WTC11 (cell line): ENCODE results near the gene GSC2. TPM values are rescaled to one million over a fixed set of nuclear protein-coding genes. Genes with fewer than 3 reads are reported as not detected.

Experiments
- ATAC-seq: fragments of 200-7000 bp; cut with Tn5 transposase; 2 replicates; pipeline ENCODE4 v1.10.0; 2021; ENCODE audit warnings: mild to moderate bottlenecking, moderate library complexity
- CTCF ChIA-PET: fragments of 300-600 bp; sonication (Branson Sonifier 250); formaldehyde crosslinking; loops from one replicate; lab custom pipeline; 2021; ENCODE audit warnings: antibody characterized with exemption; lab: Charles Lee
- POLR2A ChIA-PET: fragments of 350-600 bp; sonication (Branson Sonifier 250); formaldehyde crosslinking; loops from one replicate; lab custom pipeline; 2021; ENCODE audit warnings: antibody characterized with exemption; lab: Charles Lee
- DNase-seq: peaks from one replicate; pipeline ENCODE4 v3.0.0; 2021; ENCODE audit warnings: low spot score
- H3K27ac Mint-ChIP-seq: 2 replicates; pipeline ENCODE4 v1.8.0; 2021; ENCODE audit warnings: mixed read lengths
- H3K27me3 Mint-ChIP-seq: 2 replicates; pipeline ENCODE4 v1.8.0; 2021; ENCODE audit warnings: low read depth, mild to moderate bottlenecking, moderate library complexity, mixed read lengths
- H3K36me3 Mint-ChIP-seq: 2 replicates; pipeline ENCODE4 v1.8.0; 2021; ENCODE audit warnings: mixed read lengths
- H3K4me1 Mint-ChIP-seq: 2 replicates; pipeline ENCODE4 v1.8.0; 2022; ENCODE audit warnings: mixed read lengths
- H3K4me3 Mint-ChIP-seq: 2 replicates; pipeline ENCODE4 v1.8.0; 2021; ENCODE audit warnings: mild to moderate bottlenecking, moderate library complexity, mixed read lengths
- H3K9me3 Mint-ChIP-seq: 2 replicates; pipeline ENCODE4 v1.8.0; 2021; ENCODE audit warnings: mixed read lengths
- HMGA2 ChIP-seq: fragments of 250-450 bp; sonication (Bioruptor Pico); IDR thresholded peaks from 2 replicates; pipeline ENCODE4 v1.4.0; 2021; ENCODE audit warnings: mild to moderate bottlenecking, moderate library complexity
- NFE2L1 ChIP-seq: sonication (generic); formaldehyde crosslinking; IDR thresholded peaks from 2 replicates; pipeline ENCODE4 v1.8.1; 2023; ENCODE audit warnings: missing genetic modification reagents
- NR2C2 ChIP-seq: sonication (generic); formaldehyde crosslinking; IDR thresholded peaks from 2 replicates; pipeline ENCODE4 v1.8.0; 2022; ENCODE audit warnings: mild to moderate bottlenecking, missing genetic modification reagents
- RELA ChIP-seq: sonication (generic); formaldehyde crosslinking; IDR thresholded peaks from 2 replicates; pipeline ENCODE4 v1.8.1; 2022; ENCODE audit warnings: missing genetic modification reagents, mild to moderate bottlenecking, borderline replicate concordance
- RORB ChIP-seq: fragments of 250-450 bp; sonication (Bioruptor Pico); IDR thresholded peaks from 2 replicates; pipeline ENCODE4 v1.9.0; 2021; ENCODE audit warnings: mild to moderate bottlenecking
- SOX15 ChIP-seq: fragments of 250-450 bp; sonication (Bioruptor Pico); IDR thresholded peaks from 2 replicates; pipeline ENCODE4 v1.9.0; 2021; ENCODE audit warnings: mild to moderate bottlenecking
- SP1 ChIP-seq: sonication (generic); formaldehyde crosslinking; conservative IDR thresholded peaks from 2 replicates; pipeline ENCODE4 v1.8.1; 2022; ENCODE audit warnings: missing genetic modification reagents
- ZBTB21 ChIP-seq: sonication (generic); formaldehyde crosslinking; IDR thresholded peaks from 2 replicates; pipeline ENCODE4 v1.8.1; 2023; ENCODE audit warnings: mild to moderate bottlenecking, missing genetic modification reagents, borderline replicate concordance
- ZNF232 ChIP-seq: sonication (generic); formaldehyde crosslinking; IDR thresholded peaks from 2 replicates; pipeline ENCODE4 v1.8.0; 2022; ENCODE audit warnings: mild to moderate bottlenecking, missing genetic modification reagents
- total RNA-seq: library from RNA; stranded (reverse); gene quantifications from 3 replicates; pipeline ENCODE4 v1.2.3, GENCODE V29; 2021
- TF ChIP-seq, protein P1 (sequence below): sonication (generic); formaldehyde crosslinking; IDR thresholded peaks from 2 replicates; pipeline ENCODE4 v1.8.1; 2023; ENCODE audit warnings: mild to moderate bottlenecking, missing genetic modification reagents, moderate library complexity
- TF ChIP-seq, protein P2 (sequence below): sonication (generic); formaldehyde crosslinking; conservative IDR thresholded peaks from 2 replicates; pipeline ENCODE4 v1.8.1; 2022; ENCODE audit warnings: mild to moderate bottlenecking, missing genetic modification reagents
- TF ChIP-seq, protein P3 (sequence below): fragments of 250-450 bp; sonication (Bioruptor Pico); IDR thresholded peaks from 2 replicates; pipeline ENCODE4 v2.1.2; 2022; ENCODE audit warnings: mild to moderate bottlenecking, moderate library complexity
- TF ChIP-seq, protein P4 (sequence below): sonication (generic); formaldehyde crosslinking; IDR thresholded peaks from 2 replicates; pipeline ENCODE4 v1.8.0; 2022; ENCODE audit warnings: mild to moderate bottlenecking, missing genetic modification reagents
- TF ChIP-seq, protein P5 (sequence below): sonication (generic); formaldehyde crosslinking; IDR thresholded peaks from 2 replicates; pipeline ENCODE4 v1.8.0; 2022; ENCODE audit warnings: mild to moderate bottlenecking, missing genetic modification reagents
- TF ChIP-seq, protein P6 (sequence below): sonication (generic); formaldehyde crosslinking; IDR thresholded peaks from 2 replicates; pipeline ENCODE4 v1.8.0; 2022; ENCODE audit warnings: missing genetic modification reagents
- TF ChIP-seq, protein P7 (sequence below): sonication (generic); formaldehyde crosslinking; IDR thresholded peaks from 2 replicates; pipeline ENCODE4 v1.8.0; 2023; ENCODE audit warnings: mild to moderate bottlenecking, missing genetic modification reagents
- TF ChIP-seq, protein P8 (sequence below): fragments of 200-600 bp; IDR thresholded peaks from 2 replicates; pipeline ENCODE4 v1.8.0; 2022; ENCODE audit warnings: antibody characterized with exemption
- TF ChIP-seq, protein P9 (sequence below): sonication (generic); formaldehyde crosslinking; IDR thresholded peaks from 2 replicates; pipeline ENCODE4 v1.8.0; 2022; ENCODE audit warnings: mild to moderate bottlenecking, missing genetic modification reagents
- TF ChIP-seq, protein P10 (sequence below): fragments of 250-450 bp; sonication (Bioruptor Pico); IDR thresholded peaks from 2 replicates; pipeline ENCODE4 v1.8.0; 2021; ENCODE audit warnings: mild to moderate bottlenecking

Gene GSC2
- total RNA-seq, 1 experiment from 2014 or later, result 0.68 TPM

DNA sequence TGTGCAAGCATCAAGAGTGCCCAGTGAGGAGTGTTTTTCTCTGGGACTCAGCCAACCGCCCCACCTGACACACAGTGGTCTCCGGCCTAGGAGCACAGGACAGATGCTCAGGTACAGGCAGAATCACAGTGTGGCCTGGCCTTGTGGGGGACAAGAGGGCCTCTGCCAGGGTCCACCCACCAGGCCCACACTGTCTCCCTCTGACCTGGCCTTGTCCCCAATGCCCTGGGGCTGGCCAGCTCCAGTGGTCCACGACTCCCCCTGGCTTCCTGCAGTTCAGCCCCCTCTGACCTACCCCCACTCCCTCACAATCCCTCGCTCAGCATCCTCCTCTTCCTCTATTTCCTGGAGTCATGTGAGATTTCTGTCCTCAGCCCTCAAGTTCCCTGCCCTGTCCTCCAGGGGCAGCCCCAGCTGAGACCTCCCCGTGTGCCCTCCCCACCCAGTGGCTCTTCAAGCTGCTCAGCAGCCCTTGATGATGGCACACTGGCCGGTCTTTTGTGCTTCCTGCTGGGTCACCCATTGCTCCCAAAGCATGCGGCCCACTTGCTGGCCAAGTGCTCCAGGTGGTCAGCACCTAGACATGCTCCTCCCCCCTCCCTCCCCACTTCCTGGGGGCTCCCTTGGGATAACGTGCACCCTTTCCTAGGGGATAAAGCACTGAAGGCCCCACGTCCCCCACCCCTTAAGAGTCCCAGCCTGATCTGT is 17.2 kb downstream of the GSC2 start:
- H3K4me1 Mint-ChIP-seq, result no peaks in the 10 kb centered on the region
- ATAC-seq (no peak), DNase-seq (no peak)
- TF ChIP-seq, protein P1, sequence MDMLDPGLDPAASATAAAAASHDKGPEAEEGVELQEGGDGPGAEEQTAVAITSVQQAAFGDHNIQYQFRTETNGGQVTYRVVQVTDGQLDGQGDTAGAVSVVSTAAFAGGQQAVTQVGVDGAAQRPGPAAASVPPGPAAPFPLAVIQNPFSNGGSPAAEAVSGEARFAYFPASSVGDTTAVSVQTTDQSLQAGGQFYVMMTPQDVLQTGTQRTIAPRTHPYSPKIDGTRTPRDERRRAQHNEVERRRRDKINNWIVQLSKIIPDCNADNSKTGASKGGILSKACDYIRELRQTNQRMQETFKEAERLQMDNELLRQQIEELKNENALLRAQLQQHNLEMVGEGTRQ (CRISPR knock-in tag), result no peak
- no peak for TF ChIP-seq NR2C2 (CRISPR knock-in tag)
- ChIA-PET POLR2A (no interaction called here), CTCF (interaction anchor here (1.9 kb wide), 1 partner anchor 12 kb away, joined by 7 read pairs; the partner anchor contains the start of gene ESS2)
- no peaks in the 10 kb centered on the region for H3K9me3 Mint-ChIP-seq
- H3K27ac Mint-ChIP-seq, result no peak overlapping the region
- H3K4me3 Mint-ChIP-seq, result no peak overlapping the region
- H3K36me3 Mint-ChIP-seq, result peaks cover 20% of the 10 kb centered on the region
- no peaks in the 10 kb centered on the region for H3K27me3 Mint-ChIP-seq

DNA sequence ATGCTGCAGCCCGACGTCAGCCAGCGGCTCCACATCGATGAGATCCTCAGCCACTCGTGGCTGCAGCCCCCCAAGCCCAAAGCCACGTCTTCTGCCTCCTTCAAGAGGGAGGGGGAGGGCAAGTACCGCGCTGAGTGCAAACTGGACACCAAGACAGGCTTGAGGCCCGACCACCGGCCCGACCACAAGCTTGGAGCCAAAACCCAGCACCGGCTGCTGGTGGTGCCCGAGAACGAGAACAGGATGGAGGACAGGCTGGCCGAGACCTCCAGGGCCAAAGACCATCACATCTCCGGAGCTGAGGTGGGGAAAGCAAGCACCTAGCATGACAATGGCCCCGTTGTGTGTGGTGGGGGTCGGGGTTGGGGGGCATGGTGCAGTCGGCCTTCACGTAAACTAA is 17.9 kb downstream of the GSC2 start:
- DNase-seq (no peak), ATAC-seq (no peak)
- no peaks in the 10 kb centered on the region for H3K4me1 Mint-ChIP-seq
- no peaks in the 10 kb centered on the region for H3K27me3 Mint-ChIP-seq
- ChIA-PET POLR2A (no interaction called here), CTCF (interaction anchor here (1.9 kb wide), 1 partner anchor 12 kb away, joined by 7 read pairs; the partner anchor contains the start of gene ESS2)
- no peak overlapping the region for H3K4me3 Mint-ChIP-seq
- H3K36me3 Mint-ChIP-seq, result peaks cover 20% of the 10 kb centered on the region
- H3K9me3 Mint-ChIP-seq, result no peaks in the 10 kb centered on the region
- TF ChIP-seq, protein P2, sequence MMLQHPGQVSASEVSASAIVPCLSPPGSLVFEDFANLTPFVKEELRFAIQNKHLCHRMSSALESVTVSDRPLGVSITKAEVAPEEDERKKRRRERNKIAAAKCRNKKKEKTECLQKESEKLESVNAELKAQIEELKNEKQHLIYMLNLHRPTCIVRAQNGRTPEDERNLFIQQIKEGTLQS, result no peak
- TF ChIP-seq SP1 (CRISPR knock-in tag) (no peak), HMGA2 (CRISPR knock-in tag) (no peak), NFE2L1 (CRISPR knock-in tag) (no peak), SOX15 (CRISPR knock-in tag) (no peak), ZNF232 (CRISPR knock-in tag) (no peak), ZBTB21 (no peak), RELA (CRISPR knock-in tag) (no peak), RORB (CRISPR knock-in tag) (no peak)
- TF ChIP-seq, protein P3, sequence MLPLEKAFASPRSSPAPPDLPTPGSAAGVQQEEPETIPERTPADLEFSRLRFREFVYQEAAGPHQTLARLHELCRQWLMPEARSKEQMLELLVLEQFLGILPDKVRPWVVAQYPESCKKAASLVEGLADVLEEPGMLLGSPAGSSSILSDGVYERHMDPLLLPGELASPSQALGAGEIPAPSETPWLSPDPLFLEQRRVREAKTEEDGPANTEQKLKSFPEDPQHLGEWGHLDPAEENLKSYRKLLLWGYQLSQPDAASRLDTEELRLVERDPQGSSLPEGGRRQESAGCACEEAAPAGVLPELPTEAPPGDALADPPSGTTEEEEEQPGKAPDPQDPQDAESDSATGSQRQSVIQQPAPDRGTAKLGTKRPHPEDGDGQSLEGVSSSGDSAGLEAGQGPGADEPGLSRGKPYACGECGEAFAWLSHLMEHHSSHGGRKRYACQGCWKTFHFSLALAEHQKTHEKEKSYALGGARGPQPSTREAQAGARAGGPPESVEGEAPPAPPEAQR (CRISPR knock-in tag), result no peak
- TF ChIP-seq, protein P4, sequence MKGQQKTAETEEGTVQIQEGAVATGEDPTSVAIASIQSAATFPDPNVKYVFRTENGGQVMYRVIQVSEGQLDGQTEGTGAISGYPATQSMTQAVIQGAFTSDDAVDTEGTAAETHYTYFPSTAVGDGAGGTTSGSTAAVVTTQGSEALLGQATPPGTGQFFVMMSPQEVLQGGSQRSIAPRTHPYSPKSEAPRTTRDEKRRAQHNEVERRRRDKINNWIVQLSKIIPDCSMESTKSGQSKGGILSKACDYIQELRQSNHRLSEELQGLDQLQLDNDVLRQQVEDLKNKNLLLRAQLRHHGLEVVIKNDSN (CRISPR knock-in tag), result no peak
- TF ChIP-seq, protein P5, sequence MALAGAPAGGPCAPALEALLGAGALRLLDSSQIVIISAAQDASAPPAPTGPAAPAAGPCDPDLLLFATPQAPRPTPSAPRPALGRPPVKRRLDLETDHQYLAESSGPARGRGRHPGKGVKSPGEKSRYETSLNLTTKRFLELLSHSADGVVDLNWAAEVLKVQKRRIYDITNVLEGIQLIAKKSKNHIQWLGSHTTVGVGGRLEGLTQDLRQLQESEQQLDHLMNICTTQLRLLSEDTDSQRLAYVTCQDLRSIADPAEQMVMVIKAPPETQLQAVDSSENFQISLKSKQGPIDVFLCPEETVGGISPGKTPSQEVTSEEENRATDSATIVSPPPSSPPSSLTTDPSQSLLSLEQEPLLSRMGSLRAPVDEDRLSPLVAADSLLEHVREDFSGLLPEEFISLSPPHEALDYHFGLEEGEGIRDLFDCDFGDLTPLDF, result no peak
- TF ChIP-seq, protein P6, sequence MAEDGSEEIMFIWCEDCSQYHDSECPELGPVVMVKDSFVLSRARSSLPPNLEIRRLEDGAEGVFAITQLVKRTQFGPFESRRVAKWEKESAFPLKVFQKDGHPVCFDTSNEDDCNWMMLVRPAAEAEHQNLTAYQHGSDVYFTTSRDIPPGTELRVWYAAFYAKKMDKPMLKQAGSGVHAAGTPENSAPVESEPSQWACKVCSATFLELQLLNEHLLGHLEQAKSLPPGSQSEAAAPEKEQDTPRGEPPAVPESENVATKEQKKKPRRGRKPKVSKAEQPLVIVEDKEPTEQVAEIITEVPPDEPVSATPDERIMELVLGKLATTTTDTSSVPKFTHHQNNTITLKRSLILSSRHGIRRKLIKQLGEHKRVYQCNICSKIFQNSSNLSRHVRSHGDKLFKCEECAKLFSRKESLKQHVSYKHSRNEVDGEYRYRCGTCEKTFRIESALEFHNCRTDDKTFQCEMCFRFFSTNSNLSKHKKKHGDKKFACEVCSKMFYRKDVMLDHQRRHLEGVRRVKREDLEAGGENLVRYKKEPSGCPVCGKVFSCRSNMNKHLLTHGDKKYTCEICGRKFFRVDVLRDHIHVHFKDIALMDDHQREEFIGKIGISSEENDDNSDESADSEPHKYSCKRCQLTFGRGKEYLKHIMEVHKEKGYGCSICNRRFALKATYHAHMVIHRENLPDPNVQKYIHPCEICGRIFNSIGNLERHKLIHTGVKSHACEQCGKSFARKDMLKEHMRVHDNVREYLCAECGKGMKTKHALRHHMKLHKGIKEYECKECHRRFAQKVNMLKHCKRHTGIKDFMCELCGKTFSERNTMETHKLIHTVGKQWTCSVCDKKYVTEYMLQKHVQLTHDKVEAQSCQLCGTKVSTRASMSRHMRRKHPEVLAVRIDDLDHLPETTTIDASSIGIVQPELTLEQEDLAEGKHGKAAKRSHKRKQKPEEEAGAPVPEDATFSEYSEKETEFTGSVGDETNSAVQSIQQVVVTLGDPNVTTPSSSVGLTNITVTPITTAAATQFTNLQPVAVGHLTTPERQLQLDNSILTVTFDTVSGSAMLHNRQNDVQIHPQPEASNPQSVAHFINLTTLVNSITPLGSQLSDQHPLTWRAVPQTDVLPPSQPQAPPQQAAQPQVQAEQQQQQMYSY, result no peak
- TF ChIP-seq, protein P7, sequence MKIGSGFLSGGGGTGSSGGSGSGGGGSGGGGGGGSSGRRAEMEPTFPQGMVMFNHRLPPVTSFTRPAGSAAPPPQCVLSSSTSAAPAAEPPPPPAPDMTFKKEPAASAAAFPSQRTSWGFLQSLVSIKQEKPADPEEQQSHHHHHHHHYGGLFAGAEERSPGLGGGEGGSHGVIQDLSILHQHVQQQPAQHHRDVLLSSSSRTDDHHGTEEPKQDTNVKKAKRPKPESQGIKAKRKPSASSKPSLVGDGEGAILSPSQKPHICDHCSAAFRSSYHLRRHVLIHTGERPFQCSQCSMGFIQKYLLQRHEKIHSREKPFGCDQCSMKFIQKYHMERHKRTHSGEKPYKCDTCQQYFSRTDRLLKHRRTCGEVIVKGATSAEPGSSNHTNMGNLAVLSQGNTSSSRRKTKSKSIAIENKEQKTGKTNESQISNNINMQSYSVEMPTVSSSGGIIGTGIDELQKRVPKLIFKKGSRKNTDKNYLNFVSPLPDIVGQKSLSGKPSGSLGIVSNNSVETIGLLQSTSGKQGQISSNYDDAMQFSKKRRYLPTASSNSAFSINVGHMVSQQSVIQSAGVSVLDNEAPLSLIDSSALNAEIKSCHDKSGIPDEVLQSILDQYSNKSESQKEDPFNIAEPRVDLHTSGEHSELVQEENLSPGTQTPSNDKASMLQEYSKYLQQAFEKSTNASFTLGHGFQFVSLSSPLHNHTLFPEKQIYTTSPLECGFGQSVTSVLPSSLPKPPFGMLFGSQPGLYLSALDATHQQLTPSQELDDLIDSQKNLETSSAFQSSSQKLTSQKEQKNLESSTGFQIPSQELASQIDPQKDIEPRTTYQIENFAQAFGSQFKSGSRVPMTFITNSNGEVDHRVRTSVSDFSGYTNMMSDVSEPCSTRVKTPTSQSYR (CRISPR knock-in tag), result no peak
- TF ChIP-seq, protein P8, sequence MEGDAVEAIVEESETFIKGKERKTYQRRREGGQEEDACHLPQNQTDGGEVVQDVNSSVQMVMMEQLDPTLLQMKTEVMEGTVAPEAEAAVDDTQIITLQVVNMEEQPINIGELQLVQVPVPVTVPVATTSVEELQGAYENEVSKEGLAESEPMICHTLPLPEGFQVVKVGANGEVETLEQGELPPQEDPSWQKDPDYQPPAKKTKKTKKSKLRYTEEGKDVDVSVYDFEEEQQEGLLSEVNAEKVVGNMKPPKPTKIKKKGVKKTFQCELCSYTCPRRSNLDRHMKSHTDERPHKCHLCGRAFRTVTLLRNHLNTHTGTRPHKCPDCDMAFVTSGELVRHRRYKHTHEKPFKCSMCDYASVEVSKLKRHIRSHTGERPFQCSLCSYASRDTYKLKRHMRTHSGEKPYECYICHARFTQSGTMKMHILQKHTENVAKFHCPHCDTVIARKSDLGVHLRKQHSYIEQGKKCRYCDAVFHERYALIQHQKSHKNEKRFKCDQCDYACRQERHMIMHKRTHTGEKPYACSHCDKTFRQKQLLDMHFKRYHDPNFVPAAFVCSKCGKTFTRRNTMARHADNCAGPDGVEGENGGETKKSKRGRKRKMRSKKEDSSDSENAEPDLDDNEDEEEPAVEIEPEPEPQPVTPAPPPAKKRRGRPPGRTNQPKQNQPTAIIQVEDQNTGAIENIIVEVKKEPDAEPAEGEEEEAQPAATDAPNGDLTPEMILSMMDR, result no peak
- TF ChIP-seq, protein P9, sequence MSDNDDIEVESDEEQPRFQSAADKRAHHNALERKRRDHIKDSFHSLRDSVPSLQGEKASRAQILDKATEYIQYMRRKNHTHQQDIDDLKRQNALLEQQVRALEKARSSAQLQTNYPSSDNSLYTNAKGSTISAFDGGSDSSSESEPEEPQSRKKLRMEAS (CRISPR knock-in tag), result no peak
- TF ChIP-seq, protein P10, sequence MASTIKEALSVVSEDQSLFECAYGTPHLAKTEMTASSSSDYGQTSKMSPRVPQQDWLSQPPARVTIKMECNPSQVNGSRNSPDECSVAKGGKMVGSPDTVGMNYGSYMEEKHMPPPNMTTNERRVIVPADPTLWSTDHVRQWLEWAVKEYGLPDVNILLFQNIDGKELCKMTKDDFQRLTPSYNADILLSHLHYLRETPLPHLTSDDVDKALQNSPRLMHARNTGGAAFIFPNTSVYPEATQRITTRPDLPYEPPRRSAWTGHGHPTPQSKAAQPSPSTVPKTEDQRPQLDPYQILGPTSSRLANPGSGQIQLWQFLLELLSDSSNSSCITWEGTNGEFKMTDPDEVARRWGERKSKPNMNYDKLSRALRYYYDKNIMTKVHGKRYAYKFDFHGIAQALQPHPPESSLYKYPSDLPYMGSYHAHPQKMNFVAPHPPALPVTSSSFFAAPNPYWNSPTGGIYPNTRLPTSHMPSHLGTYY (CRISPR knock-in tag), result no peak
- H3K27ac Mint-ChIP-seq, result no peak overlapping the region
